CD14-positive monocyte (primary cell): Measurements from ENCODE around the gene SPATA12. TPM values are rescaled to one million over a fixed set of nuclear protein-coding genes. Genes with fewer than 3 reads are reported as not detected.

Source experiments
- DNase-seq, 3 donors: peaks; one replicate each; pipeline ENCODE4 v3.0.0-alpha.2; 2011 to 2022
- H2AFZ ChIP-seq: 2 replicates; pipeline ENCODE4 v1.6.0; 2012; ENCODE audit warnings: mild to moderate bottlenecking, low read depth, low read length, inconsistent platforms; ENCODE audit not compliant: insufficient read depth, poor library complexity, severe bottlenecking
- H3K27ac ChIP-seq, 2 donors: 1 replicate in 1 of 2; 2 replicates in 1 of 2; pipeline ENCODE4 v1.5.1; 2012 to 2013; ENCODE audit warnings: low read length in 2 of 2, control low read depth in 1 of 2, inconsistent platforms in 1 of 2, low read depth in 1 of 2, mild to moderate bottlenecking in 1 of 2
- H3K27me3 ChIP-seq, 2 donors: one replicate each; pipeline versions ENCODE4 v1.6.0 to v1.6.1; 2011 to 2013; ENCODE audit warnings: low read length in 2 of 2; ENCODE audit not compliant: control insufficient read depth in 2 of 2, insufficient read depth in 2 of 2
- H3K36me3 ChIP-seq, 2 donors: replicated peaks in 1 of 2; 1 replicate in 1 of 2; 2 replicates in 1 of 2; pipeline versions ENCODE4 v1.5.1 to v1.6.1; 2012 to 2013; ENCODE audit warnings: low read length in 2 of 2, control low read depth in 1 of 2, inconsistent platforms in 1 of 2, mild to moderate bottlenecking in 1 of 2; ENCODE audit not compliant: insufficient read depth in 2 of 2, control insufficient read depth in 1 of 2
- H3K4me1 ChIP-seq, 2 donors: 1 replicate in 1 of 2; 2 replicates in 1 of 2; pipeline versions ENCODE4 v1.5.1 to v1.6.1; 2012 to 2013; ENCODE audit warnings: low read length in 2 of 2, control low read depth in 1 of 2, inconsistent platforms in 1 of 2, mild to moderate bottlenecking in 1 of 2, moderate library complexity in 1 of 2; ENCODE audit not compliant: insufficient read depth in 2 of 2, control insufficient read depth in 1 of 2
- H3K4me2 ChIP-seq: replicated peaks from 2 replicates; pipeline ENCODE3; 2012; ENCODE audit warnings: low read length, moderate library complexity, mild to moderate bottlenecking; ENCODE audit not compliant: poor library complexity, severe bottlenecking; ENCODE audit errors: extremely low read depth
- H3K4me3 ChIP-seq, 3 experiments: fragments of 200-600 bp in 1 of 3; sonication (generic) in 1 of 3; replicated peaks in 1 of 3; 1 replicate in 2 of 3; 2 replicates in 1 of 3; pipeline ENCODE4 v1.5.1; 2011 to 2013; ENCODE audit warnings: low read length in 3 of 3, mild to moderate bottlenecking in 3 of 3, control low read depth in 2 of 3, low read depth in 2 of 3, inconsistent platforms in 1 of 3, moderate library complexity in 1 of 3
- H3K79me2 ChIP-seq: 2 replicates; pipeline ENCODE4 v1.6.0; 2012; ENCODE audit warnings: mild to moderate bottlenecking, control low read depth, inconsistent platforms, low read length, moderate library complexity; ENCODE audit not compliant: insufficient read depth
- H3K9ac ChIP-seq: 2 replicates; pipeline ENCODE4 v1.6.0; 2017; ENCODE audit warnings: low read length, mild to moderate bottlenecking; ENCODE audit not compliant: insufficient read depth, poor library complexity, severe bottlenecking
- H3K9me3 ChIP-seq, 2 donors: replicated peaks in 1 of 2; 1 replicate in 1 of 2; 2 replicates in 1 of 2; pipeline versions ENCODE4 v1.5.1 to v1.6.1; 2012 to 2013; ENCODE audit warnings: low read length in 2 of 2, control low read depth in 1 of 2; ENCODE audit not compliant: control insufficient read depth in 1 of 2, insufficient read depth in 1 of 2
- H4K20me1 ChIP-seq: 2 replicates; pipeline ENCODE4 v1.6.0; 2012; ENCODE audit warnings: mild to moderate bottlenecking, low read length, control low read depth, moderate library complexity; ENCODE audit not compliant: insufficient read depth
- H3K27ac Mint-ChIP-seq, 7 donors: one replicate each; pipeline ENCODE4 v1.8.0; 2020; ENCODE audit warnings: mild to moderate bottlenecking in 7 of 7, mixed read lengths in 7 of 7, moderate library complexity in 6 of 7, inconsistent platforms in 2 of 7
- H3K27me3 Mint-ChIP-seq, 3 donors: one replicate each; pipeline ENCODE4 v1.8.0; 2021 to 2022; ENCODE audit warnings: low read depth in 3 of 3, mild to moderate bottlenecking in 3 of 3, mixed read lengths in 3 of 3, moderate library complexity in 3 of 3, inconsistent platforms in 1 of 3
- H3K36me3 Mint-ChIP-seq, 2 donors: one replicate each; pipeline ENCODE4 v1.8.0; 2020; ENCODE audit warnings: mixed read lengths in 2 of 2, inconsistent platforms in 1 of 2, mild to moderate bottlenecking in 1 of 2
- H3K4me1 Mint-ChIP-seq: one replicate; pipeline ENCODE4 v1.8.0; 2020; ENCODE audit warnings: mild to moderate bottlenecking, mixed read lengths
- H3K4me3 Mint-ChIP-seq, 2 donors: one replicate each; pipeline ENCODE4 v1.8.0; 2020; ENCODE audit warnings: mild to moderate bottlenecking in 2 of 2, mixed read lengths in 2 of 2, moderate library complexity in 1 of 2
- H3K9me3 Mint-ChIP-seq, 7 donors: one replicate each; pipeline ENCODE4 v1.8.0; 2020 to 2022; ENCODE audit warnings: mixed read lengths in 7 of 7, mild to moderate bottlenecking in 6 of 7, moderate library complexity in 6 of 7, inconsistent platforms in 2 of 7
- CTCF ChIP-seq: fragments of 200-600 bp; IDR thresholded peaks from one replicate; pipeline ENCODE4 v1.8.0; 2022; ENCODE audit warnings: antibody characterized with exemption, mild to moderate bottlenecking
- WGBS: methylation state at CpG from one replicate; pipeline ENCODE4 v1.1.5; 2013; ENCODE audit warnings: missing lambda C conversion rate; ENCODE audit not compliant: insufficient coverage; 5-methylcytosine and 5-hydroxymethylcytosine counted together
- intact Hi-C, 2 donors: fragments of 100-400 bp; cut with micrococcal nuclease; formaldehyde crosslinking; loops; one replicate each; pipeline versions ENCODE4 v1.15.0 to v1.15.1; 2023
- polyA plus RNA-seq, 3 donors: library from polyadenylated mRNA; depleted of rRNA in 1 of 3; unstranded in 2 of 3; stranded (reverse) in 1 of 3; fragments of 300-500 nt in 2 of 3; fragments of >200 nt in 1 of 3; fragmentation: Illumina TruSeq in 2 of 3; gene quantifications; 1 replicate in 2 of 3; 2 replicates in 1 of 3; pipeline ENCODE4 v1.2.3, GENCODE V29; 2012 to 2021

Gene SPATA12
- polyA plus RNA-seq, 3 donors = 0.07 to 0.16 (median 0.10) TPM

GRCh38 chr3:57089043-57089442 lies 28.6 kb downstream of the SPATA12 start:
- intact Hi-C loops = loop anchor here (5.0 to 10.0 kb wide), 3 partner anchors 37 to 404 kb away; partner anchors contain the start of gene TASOR (in 1 of the 2)
- no peaks in the 10 kb centered on the region for H4K20me1 ChIP-seq
- H3K27ac ChIP-seq = no peak overlapping the region
- Mint-ChIP-seq H3K9me3 (no peaks in the 10 kb centered on the region), H3K4me3 (no peak overlapping the region), H3K36me3 (peaks cover 0 to 3% of the 10 kb centered on the region in 2 donors), H3K4me1 (peaks cover 10% of the 10 kb centered on the region), H3K27me3 (peaks cover 0 to 2% (median 0%) of the 10 kb centered on the region in 3 donors), H3K27ac (peak overlapping the region in 1 of 7 donors; percentile 32)
- 94% methylated on average over 3 of the region's 4 CpGs for WGBS
- H3K4me1 ChIP-seq = peaks cover 6% of the 10 kb centered on the region in 2 donors
- H3K79me2 ChIP-seq = no peaks in the 10 kb centered on the region
- no peaks in the 10 kb centered on the region for H3K9me3 ChIP-seq
- H3K4me2 ChIP-seq = no peak overlapping the region
- no peak for DNase-seq
- no peaks in the 10 kb centered on the region for H3K27me3 ChIP-seq
- no peak overlapping the region for H2AFZ ChIP-seq
- H3K9ac ChIP-seq = no peak overlapping the region
- no peak overlapping the region for H3K4me3 ChIP-seq
- H3K36me3 ChIP-seq = no peaks in the 10 kb centered on the region
- no peak for TF ChIP-seq CTCF

GRCh38 chr3:57091521-57092273 lies 31.2 kb downstream of the SPATA12 start:
- Histone ChIP-seq H3K9me3 (no peaks in the 10 kb centered on the region), H3K27me3 (no peaks in the 10 kb centered on the region), H3K4me1 (peaks cover 11 to 13% of the 10 kb centered on the region in 2 donors), H3K4me3 (no peak overlapping the region), H4K20me1 (no peaks in the 10 kb centered on the region), H2AFZ (no peak overlapping the region), H3K79me2 (no peaks in the 10 kb centered on the region), H3K36me3 (no peaks in the 10 kb centered on the region), H3K9ac (no peak overlapping the region), H3K4me2 (no peak overlapping the region), H3K27ac (no peak overlapping the region)
- H3K4me1 Mint-ChIP-seq = peaks cover 17% of the 10 kb centered on the region
- DNase-seq = no peak
- intact Hi-C loops = no loop called here
- H3K9me3 Mint-ChIP-seq = no peaks in the 10 kb centered on the region
- H3K27me3 Mint-ChIP-seq = peaks cover 0 to 2% (median 0%) of the 10 kb centered on the region in 3 donors
- TF ChIP-seq CTCF = no peak
- peaks cover 0 to 3% of the 10 kb centered on the region in 2 donors for H3K36me3 Mint-ChIP-seq
- H3K27ac Mint-ChIP-seq = no peak overlapping the region
- no peak overlapping the region for H3K4me3 Mint-ChIP-seq
- WGBS = no CpG with 5 or more reads among the region's 3 CpGs
